GM12892 (cell line): ENCODE measurements around the gene LMTK3.

Experiments
- POLR2A ChIP-seq: IDR thresholded peaks from 2 replicates; pipeline ENCODE4 v1.6.1; 2011; ENCODE audit warnings: low read depth, low read length, control low read depth
- POLR2AphosphoS5 ChIP-seq: IDR thresholded peaks from 2 replicates; pipeline ENCODE4 v1.6.1; 2011; ENCODE audit warnings: low read depth, low read length, control low read depth
- TAF1 ChIP-seq: IDR thresholded peaks from 2 replicates; pipeline ENCODE4 v1.6.1; 2011; ENCODE audit warnings: low read depth, mild to moderate bottlenecking, control low read depth, low read length, borderline replicate concordance

DNA sequence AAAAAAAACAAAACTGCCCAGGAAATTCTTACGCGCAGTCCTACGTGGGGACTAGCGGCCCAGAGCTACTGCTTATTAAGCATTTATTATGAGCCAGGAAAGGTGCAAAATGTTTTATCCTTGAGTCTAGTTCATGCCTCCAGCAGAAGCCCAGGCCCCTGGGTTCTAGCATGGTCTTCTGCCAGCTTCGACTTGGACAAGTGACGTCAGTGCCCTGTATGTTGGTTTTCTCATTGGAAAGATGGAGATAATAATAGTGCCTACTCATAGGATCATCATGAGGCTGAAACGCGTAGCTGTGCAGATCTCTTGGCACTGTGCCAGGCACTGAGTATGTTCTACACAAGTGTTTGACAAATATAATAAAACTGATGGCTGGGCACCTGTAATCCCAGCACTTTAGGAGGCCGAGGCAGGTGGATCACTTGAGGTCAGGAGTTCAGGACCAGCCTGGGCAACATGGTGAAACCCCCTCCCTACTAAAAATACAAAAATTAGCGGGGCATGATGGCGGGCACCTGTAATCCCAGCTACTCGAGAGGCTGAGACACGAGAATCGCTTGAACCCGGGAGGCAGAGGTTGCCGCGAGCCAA, 28.0 kb upstream of the LMTK3 start:
- TF ChIP-seq POLR2A (no peak), POLR2AphosphoS5 (no peak), TAF1 (no peak)
